ENCODE results near the gene CNTNAP2.
"Not testable (repeated sequence)": the region's sequence is repeated elsewhere in the genome, so short reads cannot be mapped to it uniquely, and the experiment has no call there.

CNTNAP2 gene

GRCh38 chr7:148255333-148255732 is 2138.7 kb downstream of the CNTNAP2 start:
- DNase-seq: no peak

GRCh38 chr7:148256433-148256832 is 2139.8 kb downstream of the CNTNAP2 start:
- no peak for DNase-seq

GRCh38 chr7:148260599-148260998 is 2144.0 kb downstream of the CNTNAP2 start:
- DNase-seq: no peak

GRCh38 chr7:148261523-148261922 is 2144.9 kb downstream of the CNTNAP2 start:
- no peak for DNase-seq

- DNase-seq: no peak
These were observed 2145.5 kb downstream of the CNTNAP2 start for GRCh38 chr7:148261996-148262688.

- peak; percentile 48 to 73 for DNase-seq
These were observed 2146.2 kb downstream of the CNTNAP2 start for GRCh38 chr7:148262721-148263229.

GRCh38 chr7:148264933-148265557 is 2148.4 kb downstream of the CNTNAP2 start:
- DNase-seq: peak; percentile 74 to 78

GRCh38 chr7:148265896-148266295 is 2149.3 kb downstream of the CNTNAP2 start:
- DNase-seq: no peak

- DNase-seq: no peak
These were observed 2150.2 kb downstream of the CNTNAP2 start for GRCh38 chr7:148266795-148267194.

GRCh38 chr7:148270576-148270975 is 2154.0 kb downstream of the CNTNAP2 start:
- no peak for DNase-seq

GRCh38 chr7:148274118-148274517 is 2157.5 kb downstream of the CNTNAP2 start:
- DNase-seq: no peak

- no peak for DNase-seq
These were observed 2158.8 kb downstream of the CNTNAP2 start for GRCh38 chr7:148275359-148275890.

GRCh38 chr7:148276314-148277041 is 2159.9 kb downstream of the CNTNAP2 start:
- no peak for DNase-seq

GRCh38 chr7:148277042-148277660 is 2160.6 kb downstream of the CNTNAP2 start:
- no peak for DNase-seq

- peak; percentile 18 to 46 for DNase-seq
These were observed 2169.5 kb downstream of the CNTNAP2 start for GRCh38 chr7:148286150-148286549.

- DNase-seq: no peak
These were observed 2170.9 kb downstream of the CNTNAP2 start for GRCh38 chr7:148287538-148287937.

GRCh38 chr7:148288592-148289151 is 2172.1 kb downstream of the CNTNAP2 start:
- no peak for DNase-seq

GRCh38 chr7:148289630-148290029 is 2173.0 kb downstream of the CNTNAP2 start:
- DNase-seq: no peak

- DNase-seq: peak; percentile 2 to 35
These were observed 2173.9 kb downstream of the CNTNAP2 start for GRCh38 chr7:148290538-148290937.

GRCh38 chr7:148291799-148292198 is 2175.2 kb downstream of the CNTNAP2 start:
- no peak for DNase-seq

GRCh38 chr7:148296994-148297644 is 2180.5 kb downstream of the CNTNAP2 start:
- DNase-seq: no peak

GRCh38 chr7:148298768-148299167 is 2182.2 kb downstream of the CNTNAP2 start:
- not testable (repeated sequence) for DNase-seq
